ENCODE data around the gene DENND4A. TPM values are rescaled to one million over a fixed set of nuclear protein-coding genes. Genes with fewer than 3 reads are reported as not detected.
"Not testable (repeated sequence)": the region's sequence is repeated elsewhere in the genome, so short reads cannot be mapped to it uniquely, and the experiment has no call there.

Gene DENND4A
- total RNA-seq, 4 donors from 2014 or later = 27.1 to 75.3 (median 52.8) TPM

DNA sequence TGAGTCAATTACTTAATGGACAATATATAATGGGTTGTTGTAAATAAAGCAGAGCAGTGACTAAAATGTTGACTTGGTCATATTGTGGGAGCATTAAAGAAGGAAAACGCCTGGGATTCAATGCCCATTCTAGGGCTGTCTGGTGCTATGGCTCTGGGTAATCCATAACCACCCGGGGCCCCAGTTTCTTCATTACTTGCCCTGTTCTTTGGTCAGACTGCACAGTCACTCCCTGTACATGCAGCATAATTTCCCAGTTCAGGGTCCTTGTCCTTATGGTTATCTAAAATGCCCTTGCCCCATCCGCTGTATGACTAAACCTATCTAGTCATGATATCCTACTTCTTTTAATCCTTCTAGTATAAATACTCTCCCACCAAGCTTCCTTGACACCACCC lies 27.5 kb upstream of the DENND4A start:
- Histone ChIP-seq H3K27me3 (no peaks in the 10 kb centered on the region), H3K4me1 (no peaks in the 10 kb centered on the region), H3K36me3 (no peaks in the 10 kb centered on the region), H3K27ac (no peak overlapping the region), H3K4me3 (no peak overlapping the region), H3K9me3 (no peaks in the 10 kb centered on the region)
- intact Hi-C loops (cut with DNase I; ENCODE audit: low total_unique reads) = no loop called here
- TF ChIP-seq, protein P1, sequence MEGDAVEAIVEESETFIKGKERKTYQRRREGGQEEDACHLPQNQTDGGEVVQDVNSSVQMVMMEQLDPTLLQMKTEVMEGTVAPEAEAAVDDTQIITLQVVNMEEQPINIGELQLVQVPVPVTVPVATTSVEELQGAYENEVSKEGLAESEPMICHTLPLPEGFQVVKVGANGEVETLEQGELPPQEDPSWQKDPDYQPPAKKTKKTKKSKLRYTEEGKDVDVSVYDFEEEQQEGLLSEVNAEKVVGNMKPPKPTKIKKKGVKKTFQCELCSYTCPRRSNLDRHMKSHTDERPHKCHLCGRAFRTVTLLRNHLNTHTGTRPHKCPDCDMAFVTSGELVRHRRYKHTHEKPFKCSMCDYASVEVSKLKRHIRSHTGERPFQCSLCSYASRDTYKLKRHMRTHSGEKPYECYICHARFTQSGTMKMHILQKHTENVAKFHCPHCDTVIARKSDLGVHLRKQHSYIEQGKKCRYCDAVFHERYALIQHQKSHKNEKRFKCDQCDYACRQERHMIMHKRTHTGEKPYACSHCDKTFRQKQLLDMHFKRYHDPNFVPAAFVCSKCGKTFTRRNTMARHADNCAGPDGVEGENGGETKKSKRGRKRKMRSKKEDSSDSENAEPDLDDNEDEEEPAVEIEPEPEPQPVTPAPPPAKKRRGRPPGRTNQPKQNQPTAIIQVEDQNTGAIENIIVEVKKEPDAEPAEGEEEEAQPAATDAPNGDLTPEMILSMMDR (IDR thresholded peaks at IDR 0.05) = no peak
- TF ChIP-seq POLR2A (IDR thresholded peaks at IDR 0.05) = no peak
- no peak for DNase-seq

DNA sequence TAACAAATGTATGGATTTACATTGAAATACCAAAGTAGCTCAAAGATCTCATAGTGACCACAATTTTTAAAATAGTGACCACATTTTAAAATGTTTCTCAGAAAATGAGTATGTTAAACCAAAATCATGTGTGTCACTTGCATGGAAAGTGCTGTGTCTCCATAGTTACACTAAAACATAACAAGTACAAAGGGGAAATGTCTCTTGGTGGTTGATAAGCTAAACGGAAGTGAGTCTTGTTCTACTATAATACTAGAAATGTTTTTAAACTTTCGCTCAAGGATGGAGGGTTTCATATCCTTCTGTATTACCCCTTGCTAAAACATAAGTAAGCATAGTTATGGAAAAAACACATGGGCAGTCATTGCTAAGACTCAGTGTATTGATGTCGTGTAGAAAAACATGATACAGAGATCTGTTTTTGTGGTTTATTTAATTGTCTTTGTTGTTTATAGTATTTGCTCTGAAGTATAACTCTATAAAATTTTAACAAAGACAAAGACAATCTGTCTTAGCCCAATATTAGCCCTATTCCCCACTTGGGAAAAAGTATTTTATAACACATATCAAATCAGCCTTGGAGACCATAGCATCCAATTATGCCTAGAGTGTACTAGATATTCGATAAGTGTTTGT lies 27.0 kb upstream of the DENND4A start:
- intact Hi-C loops (cut with DNase I; ENCODE audit: low total_unique reads) = no loop called here
- TF ChIP-seq, protein P1 (IDR thresholded peaks at IDR 0.05) = no peak
- no peak for TF ChIP-seq POLR2A (IDR thresholded peaks at IDR 0.05)

DNA sequence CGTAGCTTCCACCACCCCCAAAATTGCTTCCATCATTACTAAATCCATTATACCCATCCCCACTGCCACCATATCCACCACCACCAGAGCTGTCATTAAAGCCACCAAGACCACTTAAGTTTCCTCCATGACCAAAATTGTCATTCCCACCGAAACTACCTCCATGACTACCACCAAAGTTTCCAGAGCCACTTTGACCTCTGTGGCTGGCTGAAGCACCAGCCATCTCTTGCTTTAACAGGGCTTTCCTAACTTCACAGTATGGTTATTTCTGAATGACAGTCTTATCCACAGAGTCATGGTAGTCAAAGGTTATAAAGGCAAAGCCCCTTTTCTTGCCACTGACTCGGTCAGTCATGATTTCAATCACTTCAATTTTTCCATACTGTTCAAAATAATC lies 24.3 kb upstream of the DENND4A start:
- intact Hi-C loops (cut with DNase I; ENCODE audit: low total_unique reads) = no loop called here
- H3K9me3 ChIP-seq = no peaks in the 10 kb centered on the region
- no peaks in the 10 kb centered on the region for H3K36me3 ChIP-seq
- H3K4me3 ChIP-seq = no peak overlapping the region
- no peak for TF ChIP-seq POLR2A (IDR thresholded peaks at IDR 0.05)
- TF ChIP-seq, protein P1 (IDR thresholded peaks at IDR 0.05) = no peak
- DNase-seq = no peak
- no peak overlapping the region for H3K27ac ChIP-seq
- no peaks in the 10 kb centered on the region for H3K4me1 ChIP-seq
- no peaks in the 10 kb centered on the region for H3K27me3 ChIP-seq

More for the DNA sequence above, 27.0 kb upstream of the DENND4A start:
- Histone ChIP-seq H3K4me1 (no peaks in the 10 kb centered on the region), H3K4me3 (no peak overlapping the region), H3K36me3 (no peaks in the 10 kb centered on the region), H3K27me3 (no peaks in the 10 kb centered on the region), H3K9me3 (no peaks in the 10 kb centered on the region), H3K27ac (no peak overlapping the region)
- no peak for DNase-seq

DNA sequence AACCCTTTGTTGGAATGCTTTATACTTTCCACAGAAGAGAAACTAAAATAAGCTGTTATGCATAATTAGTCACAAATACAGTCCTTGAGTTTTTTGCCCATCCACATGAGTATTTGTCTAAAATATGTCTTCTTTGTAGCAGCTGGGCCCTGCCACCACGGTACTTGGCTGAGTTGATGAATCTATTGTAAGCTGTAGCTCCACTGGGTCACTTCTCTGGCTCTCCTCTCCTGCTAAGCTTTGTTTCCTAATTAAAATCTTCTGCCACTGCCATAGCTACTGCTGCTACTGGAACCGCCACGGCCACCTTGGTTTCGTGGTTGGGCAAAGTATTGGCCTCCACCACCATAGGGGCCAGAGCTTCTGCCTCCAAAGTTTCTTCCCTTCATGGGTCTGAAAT lies 23.9 kb upstream of the DENND4A start:
- H3K4me1 ChIP-seq; H3K36me3 ChIP-seq; DNase-seq; H3K4me3 ChIP-seq; intact Hi-C loops (cut with DNase I; ENCODE audit: low total_unique reads); H3K27me3 ChIP-seq; H3K27ac ChIP-seq; H3K9me3 ChIP-seq: not testable (repeated sequence)

DNA sequence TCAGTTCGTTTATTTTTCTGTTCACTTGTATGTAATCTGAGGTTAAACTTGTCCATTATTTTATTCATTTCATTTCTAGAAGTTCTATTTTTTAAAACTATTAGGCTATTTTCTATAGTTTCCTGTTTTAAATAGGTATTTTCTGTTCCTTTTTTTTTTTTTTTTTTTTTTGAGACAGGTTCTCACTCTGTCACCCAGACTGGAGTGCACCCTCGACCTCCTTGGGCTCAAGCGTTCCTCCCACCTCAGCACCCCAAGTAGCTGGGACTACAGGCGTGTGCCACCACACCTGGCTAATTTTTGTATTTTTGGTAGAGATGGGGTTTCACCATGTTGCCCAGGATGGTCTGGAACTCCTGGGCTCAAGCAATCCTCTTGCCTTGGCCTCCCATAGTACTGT lies 22.2 kb upstream of the DENND4A start:
- H3K27ac ChIP-seq; H3K27me3 ChIP-seq; H3K4me1 ChIP-seq; DNase-seq; intact Hi-C loops (cut with DNase I; ENCODE audit: low total_unique reads); H3K4me3 ChIP-seq; H3K36me3 ChIP-seq; H3K9me3 ChIP-seq: not testable (repeated sequence)

DNA sequence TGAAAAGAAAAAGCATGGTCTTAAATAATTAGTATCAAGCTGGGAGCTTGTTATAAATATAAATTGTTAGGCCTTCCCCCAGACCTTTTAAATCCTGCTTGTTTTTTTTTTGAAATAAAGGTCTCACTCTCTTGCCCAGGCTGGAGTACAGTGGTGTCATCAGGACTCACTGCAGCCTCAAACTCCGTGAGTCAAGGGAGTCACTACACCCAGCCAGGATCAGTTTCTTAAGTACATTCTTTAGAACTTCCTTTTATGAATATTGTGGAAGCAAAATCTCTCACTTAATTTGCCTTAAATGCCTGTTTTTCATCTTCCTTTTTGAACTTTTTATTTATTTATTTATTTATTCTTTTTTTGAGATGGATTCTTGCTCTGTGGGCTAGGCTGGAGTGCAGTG lies 20.8 kb upstream of the DENND4A start:
- intact Hi-C loops (cut with DNase I; ENCODE audit: low total_unique reads) = no loop called here
- Histone ChIP-seq H3K4me1 (no peaks in the 10 kb centered on the region), H3K4me3 (no peak overlapping the region)

More for the DNA sequence above, 20.8 kb upstream of the DENND4A start:
- no peaks in the 10 kb centered on the region for H3K9me3 ChIP-seq
- H3K27me3 ChIP-seq = no peaks in the 10 kb centered on the region
- no peak overlapping the region for H3K27ac ChIP-seq
- H3K36me3 ChIP-seq = no peaks in the 10 kb centered on the region
- DNase-seq = no peak
- TF ChIP-seq POLR2A (IDR thresholded peaks at IDR 0.05) = no peak
- TF ChIP-seq, protein P1 (IDR thresholded peaks at IDR 0.05) = no peak

Measured in uterus (tissue), 4 donors.